ENCODE data around the gene CTBP2. TPM values are rescaled to one million over a fixed set of nuclear protein-coding genes. Genes with fewer than 3 reads are reported as not detected.

CTBP2 gene
- 100 to 1,000 TPM in 1 of 2 donors, 10 to 100 TPM in 1; 75.3 to 109 TPM for total RNA-seq
- 119 TPM for polyA plus RNA-seq (2013, experiment 1 of 2)
- polyA plus RNA-seq (2013, experiment 2 of 2): 108 TPM
- long read RNA-seq, experiment 1, full-length matches to known transcripts: 6 of 49 reads
- long read RNA-seq, experiment 1, partial matches to known transcripts: 20 of 49 reads
- long read RNA-seq, experiment 1, other reads (novel, unspliced or antisense): 23 of 49 reads
- long read RNA-seq, experiment 2, full-length matches to known transcripts: 34 of 107 reads
- long read RNA-seq, experiment 2, partial matches to known transcripts: 26 of 107 reads
- long read RNA-seq, experiment 2, other reads (novel, unspliced or antisense): 47 of 107 reads
- long read RNA-seq, experiment 3, full-length matches to known transcripts: 28 of 122 reads
- long read RNA-seq, experiment 3, partial matches to known transcripts: 7 of 122 reads
- long read RNA-seq, experiment 3, other reads (novel, unspliced or antisense): 87 of 122 reads
- long read RNA-seq, experiment 4, full-length matches to known transcripts: 7 of 31 reads
- long read RNA-seq, experiment 4, partial matches to known transcripts: 12 of 31 reads
- long read RNA-seq, experiment 4, other reads (novel, unspliced or antisense): 12 of 31 reads

- H3K9me3 Mint-ChIP-seq: no peaks in the 10 kb centered on the region
- H3K4me1 ChIP-seq (ENCODE audit: control insufficient read depth, insufficient read depth, low read length): peaks cover 12% of the 10 kb centered on the region
- peak within 1 kb of the TSS; percentile 82 for H3K4me3 ChIP-seq (ENCODE audit: low read length)
- peaks cover 13% of the 10 kb centered on the region for H3K27me3 Mint-ChIP-seq (ENCODE audit: insufficient read depth)
- TF ChIP-seq CTCF (conservative IDR thresholded peaks at IDR 0.05): no peak
- H3K9ac ChIP-seq (ENCODE audit: extremely low read depth, low read length, poor library complexity, severe bottlenecking): peak within 1 kb of the TSS; percentile 79
- WGBS, 2 experiments (ENCODE audit: insufficient coverage in 1 of 2, insufficient read length in 1 of 2): 0% methylated on average over 5 to 70 of the region's 103 CpGs
- H3K36me3 Mint-ChIP-seq (ENCODE audit: low read depth): no peaks in the 10 kb centered on the region
- H3K4me1 Mint-ChIP-seq: peaks cover 30% of the 10 kb centered on the region
- H3K27ac Mint-ChIP-seq: peak within 1 kb of the TSS; percentile 81
- H3K27me3 ChIP-seq (ENCODE audit: control insufficient read depth, insufficient read depth, low read length, poor library complexity, severe bottlenecking): peaks cover 17% of the 10 kb centered on the region
- H3K36me3 ChIP-seq (ENCODE audit: control insufficient read depth, insufficient read depth, low read length): no peaks in the 10 kb centered on the region
- peak; percentile 84 for DNase-seq
- no peaks in the 10 kb centered on the region for H3K9me3 ChIP-seq (ENCODE audit: control insufficient read depth, low read length)
- peak within 1 kb of the TSS; percentile 93 for H3K27ac ChIP-seq (ENCODE audit: low read depth, low read length)
- H3K4me3 Mint-ChIP-seq: peak within 1 kb of the TSS; percentile 79
Observed at GRCh38 chr10:125159932-125160855, at the start of gene CTBP2. Gene CTBP2, minus strand, starts transcription at chr10:125160563.

- no peak overlapping the region for H3K27ac Mint-ChIP-seq
Observed at GRCh38 chr10:125209591-125210355, 49.4 kb upstream of the CTBP2 start.

More at GRCh38 chr10:125209591-125210355, 49.4 kb upstream of the CTBP2 start:
- peaks cover 81% of the 10 kb centered on the region for H3K27me3 Mint-ChIP-seq (ENCODE audit: insufficient read depth)
- no peak overlapping the region for H3K4me3 Mint-ChIP-seq
- 91 to 100% methylated on average over 4 to 9 of the region's 10 CpGs for WGBS, 2 experiments (ENCODE audit: insufficient coverage in 1 of 2, insufficient read length in 1 of 2)
- Histone ChIP-seq H3K4me1 (ENCODE audit: control insufficient read depth, insufficient read depth, low read length) (no peaks in the 10 kb centered on the region), H3K9me3 (ENCODE audit: control insufficient read depth, low read length) (peaks cover 3% of the 10 kb centered on the region), H3K9ac (ENCODE audit: extremely low read depth, low read length, poor library complexity, severe bottlenecking) (no peak overlapping the region), H3K27ac (ENCODE audit: low read depth, low read length) (no peak overlapping the region), H3K4me3 (ENCODE audit: low read length) (no peak overlapping the region), H3K27me3 (ENCODE audit: control insufficient read depth, insufficient read depth, low read length, poor library complexity, severe bottlenecking) (peaks cover 31% of the 10 kb centered on the region), H3K36me3 (ENCODE audit: control insufficient read depth, insufficient read depth, low read length) (no peaks in the 10 kb centered on the region)
- peak; percentile 34 for DNase-seq
- no peak for TF ChIP-seq CTCF (conservative IDR thresholded peaks at IDR 0.05)
- no peaks in the 10 kb centered on the region for H3K36me3 Mint-ChIP-seq (ENCODE audit: low read depth)
- H3K9me3 Mint-ChIP-seq: peaks cover 8% of the 10 kb centered on the region
- H3K4me1 Mint-ChIP-seq: no peaks in the 10 kb centered on the region

All from endodermal cell (in vitro differentiated cells).